ENCODE results near the gene RIPOR3. TPM values are rescaled to one million over a fixed set of nuclear protein-coding genes. Genes with fewer than 3 reads are reported as not detected.

Gene RIPOR3
- total and polyA plus RNA-seq, 4 donors, result 5.6 to 90.3 (median 16.3) TPM

GRCh38 chr20:50692552-50692933 lies 1.2 kb upstream of the RIPOR3 start:
- 82% methylated on average over 2 of the region's 2 CpGs for WGBS
- DNase-seq (ENCODE audit: low spot score), result no peak
- H3K9ac ChIP-seq (ENCODE audit: low read depth in 1 of 2, low read length in 2 of 2), result no peak overlapping the region
- H3K4me1 ChIP-seq (ENCODE audit: control insufficient read depth in 4 of 4, insufficient read depth in 4 of 4, low read length in 3 of 4), result peaks cover 0 to 8% (median 1%) of the 10 kb centered on the region in 4 donors
- H3K27me3 ChIP-seq (ENCODE audit: control insufficient read depth in 4 of 4, insufficient read depth in 4 of 4, low read length in 3 of 4), result no peaks in the 10 kb centered on the region
- H3K27ac ChIP-seq (ENCODE audit: low read depth in 1 of 2, low read length in 2 of 2), result peak overlapping the region; percentile 47 to 54
- no peaks in the 10 kb centered on the region for H3K9me3 ChIP-seq (ENCODE audit: control insufficient read depth in 4 of 4, low read length in 3 of 4)
- TF ChIP-seq REST (IDR thresholded peaks at IDR 0.05), result no peak
- TF ChIP-seq ZBTB33 (IDR thresholded peaks at IDR 0.05), result no peak
- no peak for TF ChIP-seq CTCF (IDR thresholded peaks at IDR 0.05; ENCODE audit: low read depth, low read length, missing input control)
- TF ChIP-seq RAD21 (IDR thresholded peaks at IDR 0.05), result no peak
- no peak for TF ChIP-seq TAF1 (conservative IDR thresholded peaks at IDR 0.05)
- no peak for TF ChIP-seq NR2F2 (IDR thresholded peaks at IDR 0.05)
- TF ChIP-seq ATF3 (IDR thresholded peaks at IDR 0.05), result no peak
- TF ChIP-seq HNF4G (IDR thresholded peaks at IDR 0.05), result no peak
- TF ChIP-seq FOXA1 (IDR thresholded peaks at IDR 0.05), result no peak
- TF ChIP-seq EGR1 (IDR thresholded peaks at IDR 0.05; ENCODE audit: low read depth in 2 of 2), result no peak
- no peak for TF ChIP-seq RXRA (IDR thresholded peaks at IDR 0.05)
- TF ChIP-seq SP1 (IDR thresholded peaks at IDR 0.05), result no peak
- no peak for TF ChIP-seq FOXA2 (IDR thresholded peaks at IDR 0.05)
- H3K4me3 ChIP-seq (ENCODE audit: low read depth in 1 of 3, low read length in 3 of 3), result no peak overlapping the region
- no peaks in the 10 kb centered on the region for H3K36me3 ChIP-seq (ENCODE audit: control insufficient read depth in 4 of 4, insufficient read depth in 3 of 4, low read depth in 1 of 4, low read length in 3 of 4)

GRCh38 chr20:50691573-50692551 lies 520 bp upstream of the RIPOR3 start:
- WGBS, result 49% methylated on average over 23 of the region's 23 CpGs

More at GRCh38 chr20:50691573-50692551, 520 bp upstream of the RIPOR3 start:
- Histone ChIP-seq H3K9ac (ENCODE audit: low read depth in 1 of 2, low read length in 2 of 2) (no peak overlapping the region), H3K27ac (ENCODE audit: low read depth in 1 of 2, low read length in 2 of 2) (peak overlapping the region; percentile 47 to 54), H3K4me1 (ENCODE audit: control insufficient read depth in 4 of 4, insufficient read depth in 4 of 4, low read length in 3 of 4) (peaks cover 0 to 8% (median 1%) of the 10 kb centered on the region in 4 donors), H3K27me3 (ENCODE audit: control insufficient read depth in 4 of 4, insufficient read depth in 4 of 4, low read length in 3 of 4) (no peaks in the 10 kb centered on the region), H3K36me3 (ENCODE audit: control insufficient read depth in 4 of 4, insufficient read depth in 3 of 4, low read depth in 1 of 4, low read length in 3 of 4) (no peaks in the 10 kb centered on the region), H3K4me3 (ENCODE audit: low read depth in 1 of 3, low read length in 3 of 3) (peak overlapping the region in 1 of 3 donors; percentile 39), H3K9me3 (ENCODE audit: control insufficient read depth in 4 of 4, low read length in 3 of 4) (no peaks in the 10 kb centered on the region)
- TF ChIP-seq RXRA (IDR thresholded peaks at IDR 0.05) (no peak), SP1 (IDR thresholded peaks at IDR 0.05) (peak; percentile 8), REST (IDR thresholded peaks at IDR 0.05) (no peak), MAX (IDR thresholded peaks at IDR 0.05) (no peak)
- no peak for DNase-seq (ENCODE audit: low spot score)

All from liver (tissue), 9 donors.